GM12878 (cell line): ENCODE results near the gene TGFBRAP1. TPM values are rescaled to one million over a fixed set of nuclear protein-coding genes. Genes with fewer than 3 reads are reported as not detected.

ENCODE experiments used
- ATAC-seq: fragments of 200-7000 bp; cut with Tn5 transposase; 3 replicates; pipeline ENCODE4 v1.9.1; 2020; ENCODE audit warnings: mild to moderate bottlenecking, moderate library complexity
- BruUV-seq: library from RNA; stranded (reverse); fragments of 400-500 nt; replicated peaks from 2 replicates; lab custom pipeline; 2021; lab: Mats Ljungman, UMichigan
- CTCF ChIA-PET: fragments of 300-600 bp; sonication (Branson Sonifier 250); formaldehyde crosslinking; extraction: SDS; loops from one replicate; lab custom pipeline; 2021; ENCODE audit warnings: inconsistent platforms; lab: Yijun Ruan, JAX
- POLR2A ChIA-PET: fragments of 350-600 bp; formaldehyde crosslinking; extraction: SDS; loops from one replicate; lab custom pipeline; 2021; ENCODE audit warnings: inconsistent platforms; lab: Charles Lee
- RAD21 ChIA-PET: fragments of 300-600 bp; sonication (Branson Sonifier 250); formaldehyde crosslinking; loops from one replicate; lab custom pipeline; 2023; ENCODE audit warnings: antibody characterized with exemption; ENCODE audit not compliant: unreplicated experiment; lab: Charles Lee
- SMC1A ChIA-PET: fragments of 300-600 bp; sonication (Branson Sonifier 250); formaldehyde crosslinking; loops from one replicate; lab custom pipeline; 2023; ENCODE audit not compliant: unreplicated experiment, uncharacterized antibody; lab: Charles Lee
- DNase-seq: peaks from one replicate; pipeline ENCODE4 v3.0.0-alpha.2; 2011; ENCODE audit warnings: low read depth, low spot score
- FAIRE-seq: peaks from 3 replicates; lab custom pipeline; 2011; peaks lifted over from hg19 to GRCh38; lab: Jason Lieb, UNC
- H2AFZ ChIP-seq: 2 replicates; pipeline ENCODE4 v1.6.0; 2011; ENCODE audit warnings: low read depth, low read length, control low read depth; ENCODE audit not compliant: control insufficient read depth
- H3K27ac ChIP-seq: 2 replicates; pipeline ENCODE4 v1.5.1; 2011; ENCODE audit warnings: control low read depth; ENCODE audit not compliant: control insufficient read depth, insufficient read depth
- H3K27me3 ChIP-seq, 2 experiments: replicated peaks in 1 of 2; 2 replicates each; pipeline versions ENCODE4 v1.6.0 to v1.6.1; 2011; ENCODE audit warnings: low read length in 1 of 2; ENCODE audit not compliant: control insufficient read depth in 2 of 2, insufficient read depth in 2 of 2
- H3K36me3 ChIP-seq, 2 experiments: 2 replicates each; pipeline ENCODE4 v1.5.1; 2011; ENCODE audit warnings: low read length in 1 of 2; ENCODE audit not compliant: control insufficient read depth in 2 of 2, insufficient read depth in 2 of 2
- H3K4me1 ChIP-seq: 2 replicates; pipeline ENCODE4 v1.6.1; 2011; ENCODE audit warnings: mild to moderate bottlenecking, low read length, moderate library complexity, mixed read lengths; ENCODE audit not compliant: control insufficient read depth, insufficient read depth
- H3K4me2 ChIP-seq: 2 replicates; pipeline ENCODE4 v1.6.0; 2011; ENCODE audit warnings: control low read depth; ENCODE audit not compliant: control insufficient read depth, insufficient read depth
- H3K4me3 ChIP-seq: fragments of 200-600 bp; sonication (generic); 2 replicates; pipeline ENCODE4 v1.5.1; 2016
- H3K79me2 ChIP-seq: 2 replicates; pipeline ENCODE4 v1.6.0; 2011; ENCODE audit warnings: low read length; ENCODE audit not compliant: control insufficient read depth, insufficient read depth
- H3K9ac ChIP-seq: 2 replicates; pipeline ENCODE4 v1.8.0; 2011; ENCODE audit warnings: low read length, control low read depth, mixed read lengths; ENCODE audit not compliant: control insufficient read depth, insufficient read depth
- H3K9me3 ChIP-seq: replicated peaks from 3 replicates; pipeline ENCODE4 v1.5.1; 2011; ENCODE audit warnings: mild to moderate bottlenecking, low read length; ENCODE audit not compliant: control insufficient read depth, insufficient read depth
- H4K20me1 ChIP-seq: 2 replicates; pipeline ENCODE4 v1.6.0; 2011; ENCODE audit not compliant: control insufficient read depth, insufficient read depth
- EGR1 ChIP-seq, 2 experiments: IDR thresholded peaks; 1 replicate in 1 of 2; 2 replicates in 1 of 2; pipeline ENCODE4 v1.6.1; 2011 to 2012; ENCODE audit warnings: low read depth in 2 of 2, low read length in 2 of 2, borderline replicate concordance in 1 of 2, mild to moderate bottlenecking in 1 of 2, moderate library complexity in 1 of 2
- EP300 ChIP-seq, 2 experiments: fragments of 150-350 bp in 1 of 2; IDR thresholded peaks; 2 replicates each; pipeline ENCODE4 v1.6.1; 2011 to 2012; ENCODE audit warnings: low read depth in 2 of 2, low read length in 2 of 2, borderline replicate concordance in 1 of 2, improper control_type of control experiment in 1 of 2, inconsistent platforms in 1 of 2; ENCODE audit not compliant: control insufficient read depth in 1 of 2
- GABPA ChIP-seq: IDR thresholded peaks from 2 replicates; pipeline ENCODE4 v1.6.1; 2014; ENCODE audit warnings: antibody characterized with exemption, low read depth, mild to moderate bottlenecking, inconsistent platforms
- IRF4 ChIP-seq: IDR thresholded peaks from 2 replicates; pipeline ENCODE4 v1.6.1; 2011; ENCODE audit warnings: low read depth, low read length
- MYC ChIP-seq: IDR thresholded peaks from 2 replicates; pipeline ENCODE4 v1.6.1; 2011; ENCODE audit warnings: mild to moderate bottlenecking, low read length, moderate library complexity, inconsistent platforms; ENCODE audit not compliant: insufficient read depth, insufficient replicate concordance, insufficient read length, severe bottlenecking
- NBN ChIP-seq: fragments of 450-650 bp; IDR thresholded peaks from 2 replicates; pipeline ENCODE4 v1.6.1; 2016
- POLR2AphosphoS2 ChIP-seq: IDR thresholded peaks from 2 replicates; pipeline ENCODE4 v1.6.1; 2011; ENCODE audit warnings: low read depth, mild to moderate bottlenecking, low read length, improper control_type of control experiment, moderate library complexity
- ZBED1 ChIP-seq: IDR thresholded peaks from 2 replicates; pipeline ENCODE4 v1.6.1; 2016; ENCODE audit warnings: borderline replicate concordance
- ZBTB40 ChIP-seq: fragments of 450-650 bp; IDR thresholded peaks from 2 replicates; pipeline ENCODE4 v1.6.1; 2016; ENCODE audit warnings: mild to moderate bottlenecking, moderate library complexity, borderline replicate concordance
- ZNF274 ChIP-seq: IDR thresholded peaks from one replicate; pipeline ENCODE4 v1.8.0; 2011; ENCODE audit not compliant: insufficient read length, insufficient read depth
- WGBS: methylation state at CpG from one replicate; pipeline ENCODE4 v1.1.6; 2016; ENCODE audit warnings: low lambda C conversion rate; ENCODE audit not compliant: insufficient replicate concordance, insufficient coverage; ENCODE audit errors: missing lambda C conversion rate; 5-methylcytosine and 5-hydroxymethylcytosine counted together
- in situ Hi-C: fragments of 300-500 bp; cut with MboI; formaldehyde crosslinking; loops from 9 replicates; pipeline ENCODE4 v1.14.3; 2018; ENCODE audit warnings: mixed read lengths
- intact Hi-C: fragments of 100-400 bp; cut with micrococcal nuclease; formaldehyde crosslinking; loops from one replicate; pipeline ENCODE4 v1.14.2; 2022; ENCODE audit not compliant: unreplicated experiment
- polyA plus RNA-seq, 11 experiments: library from polyadenylated mRNA; depleted of rRNA in 4 of 11; unstranded in 6 of 11; stranded (reverse) in 5 of 11; fragments of >200 nt; fragmentation: Nextera tagmentation in 4 of 11; fragmentation: Illumina TruSeq in 1 of 11; extraction: Ambion mirVana in 4 of 11; extraction: Trizol in 1 of 11; gene quantifications; 1 replicate in 1 of 11; 2 replicates in 10 of 11; pipeline versions ENCODE4 v1.2.1 to v1.2.3, GENCODE V29; 2011 to 2016; ENCODE audit warnings: inconsistent platforms in 2 of 11, missing spikeins in 2 of 11, low read depth in 1 of 11
- total RNA-seq, 4 experiments: library from RNA; depleted of rRNA in 3 of 4; stranded (reverse); fragments of >200 nt in 3 of 4; fragmentation: Illumina TruSeq in 1 of 4; extraction: Trizol in 1 of 4; gene quantifications; 2 replicates each; pipeline versions ENCODE4 v1.2.1 to v1.2.3, GENCODE V29; 2013 to 2021
- TF ChIP-seq, protein P1 (sequence below): IDR thresholded peaks from 2 replicates; pipeline ENCODE4 v1.6.1; 2012; ENCODE audit warnings: improper control_type of control experiment, low read depth, low read length; ENCODE audit not compliant: insufficient replicate concordance
- TF ChIP-seq, protein P2 (sequence below): fragments of 450-650 bp; conservative IDR thresholded peaks from 2 replicates; pipeline ENCODE4 v1.6.1; 2017; ENCODE audit warnings: mild to moderate bottlenecking, moderate library complexity

TGFBRAP1 gene
- total and polyA plus RNA-seq, 10 of the 15 experiments (the other 5 are each of a cell fraction or from before 2014, with no cell fraction given): 7.9 to 37.4 (median 23.7) TPM

GRCh38 chr2:105323111-105323510 is 6.4 kb downstream of the TGFBRAP1 start:
- ChIA-PET CTCF (interaction anchor here (0.8 to 1.9 kb wide), 3 partner anchors 15 to 35 kb away, joined by 3 to 5 read pairs (median 4); no protein-coding TSS in a partner anchor), RAD21 (no interaction called here), POLR2A (no interaction called here), SMC1A (interaction anchor here (0.7 to 1.4 kb wide), 3 partner anchors 9 to 22 kb away, joined by 3 to 4 read pairs (median 4); no protein-coding TSS in a partner anchor)
- DNase-seq (no peak), ATAC-seq (peak; percentile 34), FAIRE-seq (peak; percentile 75)
- Histone ChIP-seq H3K27ac (peak overlapping the region; percentile 68), H3K9ac (no peak overlapping the region), H3K4me2 (peak overlapping the region; percentile 57), H3K4me1 (peaks cover 28% of the 10 kb centered on the region), H3K4me3 (peak overlapping the region; percentile 7; the same call in 1 of the 2 replicates), H2AFZ (no peak overlapping the region), H3K79me2 (peaks cover 81% of the 10 kb centered on the region), H4K20me1 (no peaks in the 10 kb centered on the region), H3K9me3 (no peaks in the 10 kb centered on the region), H3K27me3 (no peaks in the 10 kb centered on the region), H3K36me3 (peaks cover 0 to 8% of the 10 kb centered on the region in 2 experiments; a peak in 2 of 4 replicates)
- intact Hi-C loops (no loop called here), in situ Hi-C loops (no loop called here)
- no TSS peak for BruUV-seq
- WGBS: 26% methylated on average over 5 of the region's 5 CpGs
- TF ChIP-seq, protein P1, sequence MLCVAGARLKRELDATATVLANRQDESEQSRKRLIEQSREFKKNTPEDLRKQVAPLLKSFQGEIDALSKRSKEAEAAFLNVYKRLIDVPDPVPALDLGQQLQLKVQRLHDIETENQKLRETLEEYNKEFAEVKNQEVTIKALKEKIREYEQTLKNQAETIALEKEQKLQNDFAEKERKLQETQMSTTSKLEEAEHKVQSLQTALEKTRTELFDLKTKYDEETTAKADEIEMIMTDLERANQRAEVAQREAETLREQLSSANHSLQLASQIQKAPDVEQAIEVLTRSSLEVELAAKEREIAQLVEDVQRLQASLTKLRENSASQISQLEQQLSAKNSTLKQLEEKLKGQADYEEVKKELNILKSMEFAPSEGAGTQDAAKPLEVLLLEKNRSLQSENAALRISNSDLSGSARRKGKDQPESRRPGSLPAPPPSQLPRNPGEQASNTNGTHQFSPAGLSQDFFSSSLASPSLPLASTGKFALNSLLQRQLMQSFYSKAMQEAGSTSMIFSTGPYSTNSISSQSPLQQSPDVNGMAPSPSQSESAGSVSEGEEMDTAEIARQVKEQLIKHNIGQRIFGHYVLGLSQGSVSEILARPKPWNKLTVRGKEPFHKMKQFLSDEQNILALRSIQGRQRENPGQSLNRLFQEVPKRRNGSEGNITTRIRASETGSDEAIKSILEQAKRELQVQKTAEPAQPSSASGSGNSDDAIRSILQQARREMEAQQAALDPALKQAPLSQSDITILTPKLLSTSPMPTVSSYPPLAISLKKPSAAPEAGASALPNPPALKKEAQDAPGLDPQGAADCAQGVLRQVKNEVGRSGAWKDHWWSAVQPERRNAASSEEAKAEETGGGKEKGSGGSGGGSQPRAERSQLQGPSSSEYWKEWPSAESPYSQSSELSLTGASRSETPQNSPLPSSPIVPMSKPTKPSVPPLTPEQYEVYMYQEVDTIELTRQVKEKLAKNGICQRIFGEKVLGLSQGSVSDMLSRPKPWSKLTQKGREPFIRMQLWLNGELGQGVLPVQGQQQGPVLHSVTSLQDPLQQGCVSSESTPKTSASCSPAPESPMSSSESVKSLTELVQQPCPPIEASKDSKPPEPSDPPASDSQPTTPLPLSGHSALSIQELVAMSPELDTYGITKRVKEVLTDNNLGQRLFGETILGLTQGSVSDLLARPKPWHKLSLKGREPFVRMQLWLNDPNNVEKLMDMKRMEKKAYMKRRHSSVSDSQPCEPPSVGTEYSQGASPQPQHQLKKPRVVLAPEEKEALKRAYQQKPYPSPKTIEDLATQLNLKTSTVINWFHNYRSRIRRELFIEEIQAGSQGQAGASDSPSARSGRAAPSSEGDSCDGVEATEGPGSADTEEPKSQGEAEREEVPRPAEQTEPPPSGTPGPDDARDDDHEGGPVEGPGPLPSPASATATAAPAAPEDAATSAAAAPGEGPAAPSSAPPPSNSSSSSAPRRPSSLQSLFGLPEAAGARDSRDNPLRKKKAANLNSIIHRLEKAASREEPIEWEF: no peak
- no peak for TF ChIP-seq ZBTB40
- TF ChIP-seq MYC: no peak
- no peak for TF ChIP-seq ZBED1
- TF ChIP-seq EP300 (IDR thresholded peaks at IDR 0.05; ENCODE audit: borderline replicate concordance in 1 of 2, control insufficient read depth in 1 of 2, low read depth in 2 of 2, low read length in 2 of 2): no peak
- TF ChIP-seq IRF4: 0 out of 2 replicates have a peak, but pooled peaks have one; percentile 11
- no peak for TF ChIP-seq NBN
- no peak for TF ChIP-seq ZNF274
- TF ChIP-seq GABPA: no peak
- peak in 1 of 2 experiments; percentile 53; a peak in 1 of 3 replicates for TF ChIP-seq EGR1 (IDR thresholded peaks at IDR 0.05; ENCODE audit: borderline replicate concordance in 1 of 2, low read depth in 2 of 2, low read length in 2 of 2)
- TF ChIP-seq POLR2AphosphoS2: no peak
- TF ChIP-seq, protein P2, sequence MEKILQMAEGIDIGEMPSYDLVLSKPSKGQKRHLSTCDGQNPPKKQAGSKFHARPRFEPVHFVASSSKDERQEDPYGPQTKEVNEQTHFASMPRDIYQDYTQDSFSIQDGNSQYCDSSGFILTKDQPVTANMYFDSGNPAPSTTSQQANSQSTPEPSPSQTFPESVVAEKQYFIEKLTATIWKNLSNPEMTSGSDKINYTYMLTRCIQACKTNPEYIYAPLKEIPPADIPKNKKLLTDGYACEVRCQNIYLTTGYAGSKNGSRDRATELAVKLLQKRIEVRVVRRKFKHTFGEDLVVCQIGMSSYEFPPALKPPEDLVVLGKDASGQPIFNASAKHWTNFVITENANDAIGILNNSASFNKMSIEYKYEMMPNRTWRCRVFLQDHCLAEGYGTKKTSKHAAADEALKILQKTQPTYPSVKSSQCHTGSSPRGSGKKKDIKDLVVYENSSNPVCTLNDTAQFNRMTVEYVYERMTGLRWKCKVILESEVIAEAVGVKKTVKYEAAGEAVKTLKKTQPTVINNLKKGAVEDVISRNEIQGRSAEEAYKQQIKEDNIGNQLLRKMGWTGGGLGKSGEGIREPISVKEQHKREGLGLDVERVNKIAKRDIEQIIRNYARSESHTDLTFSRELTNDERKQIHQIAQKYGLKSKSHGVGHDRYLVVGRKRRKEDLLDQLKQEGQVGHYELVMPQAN: no peak
